HG03469 (cell line): Measurements from ENCODE around the gene BNIP5.
"Not testable (repeated sequence)": the region's sequence is repeated elsewhere in the genome, so short reads cannot be mapped to it uniquely, and the experiment has no call there.

Experiments used
- ATAC-seq: cut with Tn5 transposase; IDR thresholded peaks from one replicate; pipeline ENCODE4 v1.9.1; 2021; ENCODE audit warnings: mild to moderate bottlenecking, moderate library complexity, moderate number of reproducible peaks; ENCODE audit not compliant: unreplicated experiment

BNIP5 gene

GRCh38 chr6:36345681-36346466 is 9.2 kb upstream of the BNIP5 start:
- no peak for ATAC-seq

- no peak for ATAC-seq
Observed at GRCh38 chr6:36343109-36343680, 6.5 kb upstream of the BNIP5 start.

GRCh38 chr6:36340618-36341454 is 4.1 kb upstream of the BNIP5 start:
- no peak for ATAC-seq

GRCh38 chr6:36340306-36340617 is 3.6 kb upstream of the BNIP5 start:
- ATAC-seq, result no peak

- ATAC-seq, result no peak
Observed at GRCh38 chr6:36339146-36339545, 2.5 kb upstream of the BNIP5 start.

GRCh38 chr6:36338223-36338622 is 1.5 kb upstream of the BNIP5 start:
- ATAC-seq, result not testable (repeated sequence)

- ATAC-seq, result no peak
Observed at GRCh38 chr6:36337814-36338213, 1.1 kb upstream of the BNIP5 start.

GRCh38 chr6:36336208-36336710 is 429 bp downstream of the BNIP5 start:
- no peak for ATAC-seq

GRCh38 chr6:36335465-36336207 is 1.1 kb downstream of the BNIP5 start:
- ATAC-seq, result no peak

GRCh38 chr6:36334832-36335459 is 1.7 kb downstream of the BNIP5 start:
- no peak for ATAC-seq

GRCh38 chr6:36333931-36334725 is 2.6 kb downstream of the BNIP5 start:
- ATAC-seq, result no peak

- ATAC-seq, result no peak
Observed at GRCh38 chr6:36333171-36333895, 3.4 kb downstream of the BNIP5 start.

GRCh38 chr6:36331381-36331780 is 5.3 kb downstream of the BNIP5 start:
- no peak for ATAC-seq

GRCh38 chr6:36330366-36330765 is 6.3 kb downstream of the BNIP5 start:
- no peak for ATAC-seq

- ATAC-seq, result no peak
Observed at GRCh38 chr6:36329798-36330291, 6.8 kb downstream of the BNIP5 start.

- no peak for ATAC-seq
Observed at GRCh38 chr6:36328600-36328999, 8.1 kb downstream of the BNIP5 start.

- ATAC-seq, result no peak
Observed at GRCh38 chr6:36327919-36328236, 8.8 kb downstream of the BNIP5 start.

- no peak for ATAC-seq
Observed at GRCh38 chr6:36327226-36327918, 9.3 kb downstream of the BNIP5 start.
